Prostate gland (tissue), 2 donors: Measurements from ENCODE around the gene SHISA8. TPM values are rescaled to one million over a fixed set of nuclear protein-coding genes. Genes with fewer than 3 reads are reported as not detected.

Experiments
- DNase-seq: peaks from one replicate; pipeline ENCODE4 v3.0.0-alpha.2; 2019; ENCODE audit warnings: low spot score
- H3K27ac ChIP-seq, 2 donors: fragments of 200-600 bp; sonication (generic); 2 replicates each; pipeline ENCODE4 v1.5.1; 2017 to 2019
- H3K27me3 ChIP-seq: fragments of 200-600 bp; sonication (generic); replicated peaks from 2 replicates; pipeline ENCODE4 v1.5.1; 2019; ENCODE audit not compliant: insufficient read depth
- H3K36me3 ChIP-seq, 2 donors: fragments of 200-600 bp; sonication (generic); 1 replicate in 1 of 2; 2 replicates in 1 of 2; pipeline versions ENCODE4 v1.5.1 to v1.8.1; 2017 to 2019
- H3K4me1 ChIP-seq: fragments of 200-600 bp; sonication (generic); replicated peaks from 2 replicates; pipeline ENCODE4 v1.5.1; 2019
- H3K4me3 ChIP-seq, 2 donors: fragments of 200-600 bp; sonication (generic); 2 replicates each; pipeline ENCODE4 v1.5.1; 2017 to 2019
- H3K9me3 ChIP-seq: fragments of 200-600 bp; sonication (generic); 2 replicates; pipeline ENCODE4 v1.5.1; 2017
- POLR2A ChIP-seq: fragments of 450-650 bp; IDR thresholded peaks from one replicate; pipeline ENCODE4 v1.6.1; 2016; ENCODE audit warnings: antibody characterized with exemption, mild to moderate bottlenecking
- POLR2AphosphoS5 ChIP-seq: sonication (generic); formaldehyde crosslinking; IDR thresholded peaks from one replicate; pipeline ENCODE4 v1.6.1; 2017; ENCODE audit warnings: antibody characterized with exemption
- WGBS: methylation state at CpG from one replicate; pipeline ENCODE4 v1.1.5; 2018; 5-methylcytosine and 5-hydroxymethylcytosine counted together
- intact Hi-C: fragments of 100-400 bp; cut with DNase I; formaldehyde crosslinking; loops from one replicate; pipeline ENCODE4 v1.14.2; 2022
- total RNA-seq, 2 donors: library from RNA; depleted of rRNA; stranded (reverse); fragments of >200 nt; gene quantifications; one replicate each; pipeline ENCODE4 v1.1.0, GENCODE V29; 2016
- TF ChIP-seq, protein P1 (sequence below), 4 experiments: fragments of 200-600 bp in 2 of 4; fragments of 450-650 bp in 2 of 4; sonication (generic) in 2 of 4; IDR thresholded peaks; 1 replicate in 3 of 4; 2 replicates in 1 of 4; pipeline ENCODE4 v1.5.1; 2016 to 2019; ENCODE audit warnings: antibody characterized with exemption in 4 of 4, mild to moderate bottlenecking in 2 of 4, moderate library complexity in 2 of 4

The SHISA8 gene
- total RNA-seq, 2 donors from 2014 or later, result not detected

DNA sequence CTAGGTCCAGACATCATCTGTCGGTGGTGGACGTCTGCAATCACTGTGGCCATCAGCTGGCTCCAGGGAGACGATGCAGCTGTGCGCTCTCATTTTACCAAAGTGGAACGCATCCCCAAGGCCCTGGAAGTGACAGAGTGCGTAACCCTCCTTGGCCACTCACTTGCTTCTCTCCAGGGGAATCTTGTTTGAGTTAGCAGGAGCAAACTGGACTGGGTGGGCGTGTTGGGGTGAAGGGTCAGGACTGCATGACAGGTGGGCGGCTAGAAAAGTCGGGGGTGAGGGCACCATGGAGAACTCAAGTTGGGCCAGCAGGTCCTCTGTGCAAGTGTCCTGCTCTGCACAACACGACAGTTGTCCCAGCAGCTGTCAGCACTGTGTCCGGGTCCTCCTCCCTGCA, 16.2 kb downstream of the SHISA8 start:
- intact Hi-C loops, result no loop called here
- H3K27me3 ChIP-seq, result no peaks in the 10 kb centered on the region
- H3K27ac ChIP-seq, result no peak overlapping the region
- H3K4me1 ChIP-seq, result no peaks in the 10 kb centered on the region
- H3K9me3 ChIP-seq, result no peaks in the 10 kb centered on the region
- H3K4me3 ChIP-seq, result no peak overlapping the region
- WGBS, result 88% methylated on average over 11 of the region's 11 CpGs
- no peak for DNase-seq
- H3K36me3 ChIP-seq, result peaks cover 6 to 12% of the 10 kb centered on the region in 2 donors
- TF ChIP-seq POLR2A (no peak), POLR2AphosphoS5 (no peak)
- TF ChIP-seq, protein P1, sequence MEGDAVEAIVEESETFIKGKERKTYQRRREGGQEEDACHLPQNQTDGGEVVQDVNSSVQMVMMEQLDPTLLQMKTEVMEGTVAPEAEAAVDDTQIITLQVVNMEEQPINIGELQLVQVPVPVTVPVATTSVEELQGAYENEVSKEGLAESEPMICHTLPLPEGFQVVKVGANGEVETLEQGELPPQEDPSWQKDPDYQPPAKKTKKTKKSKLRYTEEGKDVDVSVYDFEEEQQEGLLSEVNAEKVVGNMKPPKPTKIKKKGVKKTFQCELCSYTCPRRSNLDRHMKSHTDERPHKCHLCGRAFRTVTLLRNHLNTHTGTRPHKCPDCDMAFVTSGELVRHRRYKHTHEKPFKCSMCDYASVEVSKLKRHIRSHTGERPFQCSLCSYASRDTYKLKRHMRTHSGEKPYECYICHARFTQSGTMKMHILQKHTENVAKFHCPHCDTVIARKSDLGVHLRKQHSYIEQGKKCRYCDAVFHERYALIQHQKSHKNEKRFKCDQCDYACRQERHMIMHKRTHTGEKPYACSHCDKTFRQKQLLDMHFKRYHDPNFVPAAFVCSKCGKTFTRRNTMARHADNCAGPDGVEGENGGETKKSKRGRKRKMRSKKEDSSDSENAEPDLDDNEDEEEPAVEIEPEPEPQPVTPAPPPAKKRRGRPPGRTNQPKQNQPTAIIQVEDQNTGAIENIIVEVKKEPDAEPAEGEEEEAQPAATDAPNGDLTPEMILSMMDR (IDR thresholded peaks at IDR 0.05), result no peak

DNA sequence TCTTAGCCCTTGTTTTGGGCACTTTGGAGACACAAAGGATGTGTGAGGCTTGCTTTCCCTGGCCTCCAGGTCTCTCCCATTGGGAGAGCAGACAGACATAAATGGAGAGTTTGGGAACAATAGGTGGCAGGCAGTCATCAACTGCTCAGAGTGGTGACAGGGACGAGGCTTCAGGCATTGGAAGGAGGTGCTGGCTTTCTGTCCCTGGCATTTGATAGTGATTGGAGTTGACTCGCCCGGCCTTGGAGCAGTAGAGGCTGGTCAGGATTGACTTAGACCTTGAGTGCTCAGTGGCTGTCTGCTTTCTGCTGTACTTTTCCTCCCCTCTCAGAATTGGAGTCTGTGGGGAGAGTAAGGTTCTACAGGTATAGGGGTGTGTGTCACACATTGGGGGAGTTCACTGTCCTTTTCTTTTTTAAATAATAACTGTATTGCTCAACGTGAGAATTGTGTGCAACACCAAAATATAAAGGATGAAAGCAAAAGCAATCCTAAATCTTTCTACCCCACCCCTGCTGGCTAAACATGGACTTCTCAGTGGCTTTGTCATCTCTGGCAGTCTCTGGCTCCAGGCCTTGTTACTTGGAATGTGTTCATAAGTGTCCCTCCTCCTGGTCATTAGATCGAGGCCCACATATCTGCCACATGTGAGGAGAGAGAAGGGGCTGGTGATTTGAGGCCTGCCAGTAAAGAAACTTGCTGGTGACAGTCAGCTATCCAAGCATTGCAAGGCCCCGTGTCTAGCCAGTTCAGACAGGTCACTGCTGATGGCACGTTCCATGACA, 21.1 kb downstream of the SHISA8 start:
- no peak overlapping the region for H3K4me3 ChIP-seq
- WGBS, result 83% methylated on average over 7 of the region's 7 CpGs
- DNase-seq, result no peak
- intact Hi-C loops, result no loop called here
- peaks cover 6 to 10% of the 10 kb centered on the region in 2 donors for H3K36me3 ChIP-seq
- no peaks in the 10 kb centered on the region for H3K9me3 ChIP-seq
- H3K27ac ChIP-seq, result no peak overlapping the region
- no peak for TF ChIP-seq POLR2AphosphoS5
- TF ChIP-seq, protein P1 (IDR thresholded peaks at IDR 0.05), result no peak
- no peak for TF ChIP-seq POLR2A
- H3K27me3 ChIP-seq, result no peaks in the 10 kb centered on the region
- H3K4me1 ChIP-seq, result no peaks in the 10 kb centered on the region

DNA sequence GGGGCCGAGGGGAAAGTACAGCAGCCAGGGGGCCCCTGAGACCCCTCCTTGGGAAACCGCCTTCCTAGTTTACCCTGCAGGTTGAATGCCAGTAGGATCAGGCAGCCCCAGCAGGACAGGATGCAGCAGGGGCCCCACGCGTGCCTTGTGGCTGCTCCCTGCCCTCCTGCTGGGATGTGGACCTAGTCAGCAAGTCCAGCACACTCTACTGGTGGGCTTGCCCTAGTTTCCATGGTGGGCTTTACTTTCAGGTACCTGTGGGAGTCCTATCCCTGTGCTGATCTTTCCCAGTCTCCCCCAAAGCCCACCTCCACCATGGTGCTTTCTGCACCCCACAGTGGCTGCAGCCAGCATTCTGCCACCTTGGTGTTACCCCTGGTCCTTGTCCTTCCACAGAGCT, 22.2 kb downstream of the SHISA8 start:
- Histone ChIP-seq H3K4me3 (no peak overlapping the region), H3K36me3 (peaks cover 0 to 9% of the 10 kb centered on the region in 2 donors), H3K27me3 (no peaks in the 10 kb centered on the region), H3K9me3 (no peaks in the 10 kb centered on the region), H3K27ac (no peak overlapping the region), H3K4me1 (no peaks in the 10 kb centered on the region)
- DNase-seq, result no peak
- intact Hi-C loops, result no loop called here
- TF ChIP-seq POLR2A (no peak), POLR2AphosphoS5 (no peak)
- TF ChIP-seq, protein P1 (IDR thresholded peaks at IDR 0.05), result no peak
- WGBS, result 93% methylated on average over 4 of the region's 4 CpGs

DNA sequence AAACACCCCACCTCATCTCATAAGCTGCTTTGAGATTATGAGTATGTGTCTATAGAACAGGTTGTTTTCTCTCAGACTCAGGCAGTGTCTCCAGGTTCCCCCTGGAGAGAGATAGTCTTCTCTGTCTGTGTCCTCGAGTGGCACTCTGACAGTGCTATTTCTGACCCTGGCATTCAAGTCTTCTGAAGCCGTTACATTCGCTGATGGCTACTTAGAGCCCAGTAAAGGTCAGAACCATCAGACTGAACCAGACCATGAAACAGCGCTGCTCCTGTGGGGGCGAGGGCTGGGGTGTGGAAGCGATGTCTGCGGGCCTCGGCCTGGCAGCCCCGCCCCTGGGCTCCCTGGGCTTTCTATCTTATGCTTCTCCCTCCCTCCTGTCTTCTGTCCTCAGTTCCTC, 23.5 kb downstream of the SHISA8 start:
- H3K9me3 ChIP-seq, result no peaks in the 10 kb centered on the region
- no peaks in the 10 kb centered on the region for H3K27me3 ChIP-seq
- H3K36me3 ChIP-seq, result peaks cover 0 to 9% of the 10 kb centered on the region in 2 donors
- DNase-seq, result no peak
- TF ChIP-seq, protein P1 (IDR thresholded peaks at IDR 0.05), result no peak
- TF ChIP-seq POLR2AphosphoS5 (no peak), POLR2A (no peak)
- H3K27ac ChIP-seq, result no peak overlapping the region
- H3K4me1 ChIP-seq, result no peaks in the 10 kb centered on the region
- no peak overlapping the region for H3K4me3 ChIP-seq
- WGBS, result 93% methylated on average over 9 of the region's 9 CpGs
- intact Hi-C loops, result no loop called here

DNA sequence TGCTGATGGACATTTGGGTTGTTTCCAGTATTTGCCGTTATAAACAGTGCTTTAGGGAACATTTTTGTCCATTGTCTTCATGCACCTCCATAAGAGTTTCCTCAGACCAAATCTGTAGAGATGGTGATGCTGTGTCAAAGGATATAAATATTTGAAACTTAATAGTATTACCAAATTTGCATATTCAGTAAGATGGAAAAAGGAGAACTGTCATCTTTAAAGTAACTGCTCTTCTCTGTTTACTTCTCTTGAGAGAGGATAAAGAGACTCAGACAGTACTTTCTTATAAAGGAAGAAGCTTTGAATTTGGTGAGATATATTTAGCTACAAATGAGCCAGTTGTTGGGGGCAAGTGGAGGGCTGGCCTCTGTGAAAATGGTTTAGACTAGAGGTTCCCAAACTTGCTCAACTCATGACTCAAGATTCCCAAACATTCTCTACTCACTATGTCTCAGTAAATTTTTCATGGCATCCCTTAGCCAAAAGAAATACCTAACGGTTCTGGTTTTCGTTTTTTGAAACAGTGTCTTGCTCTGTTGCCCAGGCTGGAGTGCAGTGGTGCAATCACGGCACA, 26.2 kb downstream of the SHISA8 start:
- TF ChIP-seq POLR2AphosphoS5 (no peak), POLR2A (no peak)
- TF ChIP-seq, protein P1 (IDR thresholded peaks at IDR 0.05), result no peak
- intact Hi-C loops, result no loop called here
- peaks cover 13 to 14% of the 10 kb centered on the region in 2 donors for H3K36me3 ChIP-seq

More for the DNA sequence above, 26.2 kb downstream of the SHISA8 start:
- DNase-seq, result no peak
- Histone ChIP-seq H3K27me3 (no peaks in the 10 kb centered on the region), H3K4me1 (no peaks in the 10 kb centered on the region), H3K9me3 (no peaks in the 10 kb centered on the region), H3K4me3 (no peak overlapping the region), H3K27ac (no peak overlapping the region)
- 80% methylated on average over 4 of the region's 4 CpGs for WGBS
